Measurements from ENCODE around the gene TCF12.

Gene TCF12

GRCh38 chr15:57298204-57298603, 379.8 kb downstream of the TCF12 start:
- peaks cover 8% of the 10 kb centered on the region for H3K4me1 ChIP-seq (ENCODE audit: insufficient read depth, insufficient read length)
- H3K9ac ChIP-seq (ENCODE audit: insufficient read length, low read depth) = no peak overlapping the region
- no peaks in the 10 kb centered on the region for H3K9me3 ChIP-seq (ENCODE audit: insufficient read depth, low read length)
- no peaks in the 10 kb centered on the region for H3K27me3 ChIP-seq (ENCODE audit: insufficient read depth, insufficient read length)
- no peak overlapping the region for H3K4me3 ChIP-seq (ENCODE audit: insufficient read length, low read depth)
- no peak for TF ChIP-seq ZNF274 (IDR thresholded peaks at IDR 0.05; ENCODE audit: low read depth, low read length)
- no peak for TF ChIP-seq SUZ12 (IDR thresholded peaks at IDR 0.05; ENCODE audit: extremely low read depth, insufficient read depth, insufficient read length)
- TF ChIP-seq YY1 (IDR thresholded peaks at IDR 0.05; ENCODE audit: insufficient read depth, insufficient read length) = no peak
- no peaks in the 10 kb centered on the region for H3K36me3 ChIP-seq (ENCODE audit: insufficient read depth, insufficient read length, low read length)
- DNase-seq (ENCODE audit: low read depth, low spot score) = no peak

- H3K4me1 ChIP-seq (ENCODE audit: insufficient read depth, insufficient read length) = peaks cover 8% of the 10 kb centered on the region
- no peaks in the 10 kb centered on the region for H3K36me3 ChIP-seq (ENCODE audit: insufficient read depth, insufficient read length, low read length)
- H3K4me3 ChIP-seq (ENCODE audit: insufficient read length, low read depth) = no peak overlapping the region
- no peaks in the 10 kb centered on the region for H3K27me3 ChIP-seq (ENCODE audit: insufficient read depth, insufficient read length)
- H3K9me3 ChIP-seq (ENCODE audit: insufficient read depth, low read length) = no peaks in the 10 kb centered on the region
- H3K9ac ChIP-seq (ENCODE audit: insufficient read length, low read depth) = no peak overlapping the region
- TF ChIP-seq SUZ12 (IDR thresholded peaks at IDR 0.05; ENCODE audit: extremely low read depth, insufficient read depth, insufficient read length) (no peak), ZNF274 (IDR thresholded peaks at IDR 0.05; ENCODE audit: low read depth, low read length) (no peak)
- no peak for DNase-seq (ENCODE audit: low read depth, low spot score)
Observed at GRCh38 chr15:57298843-57299550, 380.6 kb downstream of the TCF12 start.

- TF ChIP-seq SUZ12 (IDR thresholded peaks at IDR 0.05; ENCODE audit: extremely low read depth, insufficient read depth, insufficient read length) = no peak
- no peak for TF ChIP-seq ZNF274 (IDR thresholded peaks at IDR 0.05; ENCODE audit: low read depth, low read length)
- TF ChIP-seq YY1 (IDR thresholded peaks at IDR 0.05; ENCODE audit: insufficient read depth, insufficient read length) = no peak
- no peak for DNase-seq (ENCODE audit: low read depth, low spot score)
- Histone ChIP-seq H3K4me1 (ENCODE audit: insufficient read depth, insufficient read length) (peaks cover 8% of the 10 kb centered on the region), H3K36me3 (ENCODE audit: insufficient read depth, insufficient read length, low read length) (no peaks in the 10 kb centered on the region), H3K27me3 (ENCODE audit: insufficient read depth, insufficient read length) (no peaks in the 10 kb centered on the region), H3K4me3 (ENCODE audit: insufficient read length, low read depth) (no peak overlapping the region), H3K9ac (ENCODE audit: insufficient read length, low read depth) (no peak overlapping the region), H3K9me3 (ENCODE audit: insufficient read depth, low read length) (no peaks in the 10 kb centered on the region)
Observed at GRCh38 chr15:57301307-57301706, 382.9 kb downstream of the TCF12 start.

- Histone ChIP-seq H3K36me3 (ENCODE audit: insufficient read depth, insufficient read length, low read length) (no peaks in the 10 kb centered on the region), H3K9me3 (ENCODE audit: insufficient read depth, low read length) (no peaks in the 10 kb centered on the region), H3K4me3 (ENCODE audit: insufficient read length, low read depth) (no peak overlapping the region), H3K4me1 (ENCODE audit: insufficient read depth, insufficient read length) (peaks cover 8% of the 10 kb centered on the region), H3K9ac (ENCODE audit: insufficient read length, low read depth) (no peak overlapping the region), H3K27me3 (ENCODE audit: insufficient read depth, insufficient read length) (no peaks in the 10 kb centered on the region)
- no peak for TF ChIP-seq SUZ12 (IDR thresholded peaks at IDR 0.05; ENCODE audit: extremely low read depth, insufficient read depth, insufficient read length)
- TF ChIP-seq YY1 (IDR thresholded peaks at IDR 0.05; ENCODE audit: insufficient read depth, insufficient read length) = no peak
- no peak for TF ChIP-seq ZNF274 (IDR thresholded peaks at IDR 0.05; ENCODE audit: low read depth, low read length)
- DNase-seq (ENCODE audit: low read depth, low spot score) = no peak
Observed at GRCh38 chr15:57302640-57303257, 384.3 kb downstream of the TCF12 start.

GRCh38 chr15:57305009-57305408, 386.6 kb downstream of the TCF12 start:
- Histone ChIP-seq H3K9ac (ENCODE audit: insufficient read length, low read depth) (no peak overlapping the region), H3K9me3 (ENCODE audit: insufficient read depth, low read length) (no peaks in the 10 kb centered on the region), H3K4me1 (ENCODE audit: insufficient read depth, insufficient read length) (peaks cover 4% of the 10 kb centered on the region), H3K36me3 (ENCODE audit: insufficient read depth, insufficient read length, low read length) (no peaks in the 10 kb centered on the region), H3K27me3 (ENCODE audit: insufficient read depth, insufficient read length) (no peaks in the 10 kb centered on the region), H3K4me3 (ENCODE audit: insufficient read length, low read depth) (no peak overlapping the region)
- no peak for DNase-seq (ENCODE audit: low read depth, low spot score)
- no peak for TF ChIP-seq ZNF274 (IDR thresholded peaks at IDR 0.05; ENCODE audit: low read depth, low read length)
- TF ChIP-seq YY1 (IDR thresholded peaks at IDR 0.05; ENCODE audit: insufficient read depth, insufficient read length) = no peak

GRCh38 chr15:57306161-57306943, 387.9 kb downstream of the TCF12 start:
- peak overlapping the region; percentile 80 for H3K9ac ChIP-seq (ENCODE audit: insufficient read length, low read depth)
- TF ChIP-seq SUZ12 (IDR thresholded peaks at IDR 0.05; ENCODE audit: extremely low read depth, insufficient read depth, insufficient read length) = no peak
- TF ChIP-seq ZNF274 (IDR thresholded peaks at IDR 0.05; ENCODE audit: low read depth, low read length) = no peak
- no peak for TF ChIP-seq YY1 (IDR thresholded peaks at IDR 0.05; ENCODE audit: insufficient read depth, insufficient read length)
- peak; percentile 81 for DNase-seq (ENCODE audit: low read depth, low spot score)
- H3K4me1 ChIP-seq (ENCODE audit: insufficient read depth, insufficient read length) = peaks cover 3% of the 10 kb centered on the region
- H3K36me3 ChIP-seq (ENCODE audit: insufficient read depth, insufficient read length, low read length) = no peaks in the 10 kb centered on the region
- no peaks in the 10 kb centered on the region for H3K27me3 ChIP-seq (ENCODE audit: insufficient read depth, insufficient read length)
- peak overlapping the region; percentile 41 for H3K4me3 ChIP-seq (ENCODE audit: insufficient read length, low read depth)
- no peaks in the 10 kb centered on the region for H3K9me3 ChIP-seq (ENCODE audit: insufficient read depth, low read length)

- no peak for DNase-seq (ENCODE audit: low read depth, low spot score)
- H3K9me3 ChIP-seq (ENCODE audit: insufficient read depth, low read length) = no peaks in the 10 kb centered on the region
- H3K27me3 ChIP-seq (ENCODE audit: insufficient read depth, insufficient read length) = no peaks in the 10 kb centered on the region
- TF ChIP-seq ZNF274 (IDR thresholded peaks at IDR 0.05; ENCODE audit: low read depth, low read length) (no peak), YY1 (IDR thresholded peaks at IDR 0.05; ENCODE audit: insufficient read depth, insufficient read length) (no peak), SUZ12 (IDR thresholded peaks at IDR 0.05; ENCODE audit: extremely low read depth, insufficient read depth, insufficient read length) (no peak)
- peak overlapping the region; percentile 80 for H3K9ac ChIP-seq (ENCODE audit: insufficient read length, low read depth)
- peaks cover 3% of the 10 kb centered on the region for H3K4me1 ChIP-seq (ENCODE audit: insufficient read depth, insufficient read length)
- peak overlapping the region; percentile 36 for H3K4me3 ChIP-seq (ENCODE audit: insufficient read length, low read depth)
- no peaks in the 10 kb centered on the region for H3K36me3 ChIP-seq (ENCODE audit: insufficient read depth, insufficient read length, low read length)
Observed at GRCh38 chr15:57306944-57307411, 388.5 kb downstream of the TCF12 start.
